HepG2 (cell line): ENCODE data around the gene ZSCAN23. TPM values are rescaled to one million over a fixed set of nuclear protein-coding genes. Genes with fewer than 3 reads are reported as not detected.

Experiments used
- HES4 ChIP-seq: sonication (generic); formaldehyde crosslinking; IDR thresholded peaks from 2 replicates; pipeline ENCODE4 v1.9.0; 2021; ENCODE audit warnings: mild to moderate bottlenecking, missing genetic modification reagents, borderline replicate concordance
- RBFOX2 ChIP-seq: fragments of 200-400 bp; formaldehyde crosslinking; IDR thresholded peaks from 2 replicates; pipeline ENCODE4 v1.6.1; 2017; ENCODE audit warnings: low read depth, mild to moderate bottlenecking, low read length
- RXRB ChIP-seq: IDR thresholded peaks from 2 replicates; pipeline ENCODE4 v1.6.1; 2016; ENCODE audit warnings: borderline replicate concordance, missing genetic modification reagents, missing compliant biosample characterization
- TRIM24 ChIP-seq: sonication (generic); formaldehyde crosslinking; IDR thresholded peaks from 2 replicates; pipeline ENCODE4 v1.8.0; 2022; ENCODE audit warnings: mild to moderate bottlenecking, missing genetic modification reagents
- ZFP37 ChIP-seq: sonication (generic); formaldehyde crosslinking; IDR thresholded peaks from 2 replicates; pipeline ENCODE4 v1.4.0; 2020; ENCODE audit warnings: missing genetic modification reagents, borderline replicate concordance
- ZFP82 ChIP-seq: sonication (generic); formaldehyde crosslinking; IDR thresholded peaks from 2 replicates; pipeline ENCODE4 v1.5.1; 2020; ENCODE audit warnings: mild to moderate bottlenecking, missing genetic modification reagents, borderline replicate concordance
- ZIK1 ChIP-seq: sonication (generic); formaldehyde crosslinking; IDR thresholded peaks from 2 replicates; pipeline ENCODE4 v1.5.0; 2020; ENCODE audit warnings: mild to moderate bottlenecking, low read depth, missing genetic modification reagents, borderline replicate concordance
- polyA plus RNA-seq, 8 experiments: library from polyadenylated mRNA; depleted of rRNA in 3 of 8; stranded (reverse) in 7 of 8; unstranded in 1 of 8; fragments of >200 nt; fragmentation: Illumina TruSeq in 4 of 8; extraction: Trizol in 4 of 8; gene quantifications; 2 replicates each; pipeline versions ENCODE4 v1.2.1 to v1.2.3, GENCODE V29; 2011 to 2016; ENCODE audit warnings: low read depth in 4 of 8, missing spikeins in 1 of 8, mixed read lengths in 1 of 8; ENCODE audit not compliant: insufficient read depth in 1 of 8
- total RNA-seq, 5 experiments: library from RNA; depleted of rRNA; stranded (reverse); fragments of >200 nt; fragmentation: Illumina TruSeq; extraction: Trizol; gene quantifications; 2 replicates each; pipeline ENCODE4 v1.2.3, GENCODE V29; 2016; ENCODE audit warnings: low read depth in 1 of 5
- TF ChIP-seq, protein P1 (sequence below): sonication (generic); formaldehyde crosslinking; IDR thresholded peaks from 2 replicates; pipeline ENCODE4 v1.4.0; 2020; ENCODE audit warnings: mild to moderate bottlenecking, missing genetic modification reagents
- TF ChIP-seq, protein P2 (sequence below): sonication (generic); formaldehyde crosslinking; IDR thresholded peaks from 2 replicates; pipeline ENCODE4 v1.4.0; 2020; ENCODE audit warnings: low read depth, mild to moderate bottlenecking, missing genetic modification reagents
- TF ChIP-seq, protein P3 (sequence below): sonication (generic); formaldehyde crosslinking; IDR thresholded peaks from 2 replicates; pipeline ENCODE4 v1.8.0; 2023; ENCODE audit warnings: mild to moderate bottlenecking, missing genetic modification reagents
- TF ChIP-seq, protein P4 (sequence below): sonication (generic); formaldehyde crosslinking; IDR thresholded peaks from 2 replicates; pipeline ENCODE4 v1.4.0; 2020; ENCODE audit warnings: missing genetic modification reagents, borderline replicate concordance

The ZSCAN23 gene
- total and polyA plus RNA-seq, 2 of the 13 experiments (the other 11 are each of a cell fraction or from before 2014, with no cell fraction given) = 0.29 to 1.2 TPM

DNA sequence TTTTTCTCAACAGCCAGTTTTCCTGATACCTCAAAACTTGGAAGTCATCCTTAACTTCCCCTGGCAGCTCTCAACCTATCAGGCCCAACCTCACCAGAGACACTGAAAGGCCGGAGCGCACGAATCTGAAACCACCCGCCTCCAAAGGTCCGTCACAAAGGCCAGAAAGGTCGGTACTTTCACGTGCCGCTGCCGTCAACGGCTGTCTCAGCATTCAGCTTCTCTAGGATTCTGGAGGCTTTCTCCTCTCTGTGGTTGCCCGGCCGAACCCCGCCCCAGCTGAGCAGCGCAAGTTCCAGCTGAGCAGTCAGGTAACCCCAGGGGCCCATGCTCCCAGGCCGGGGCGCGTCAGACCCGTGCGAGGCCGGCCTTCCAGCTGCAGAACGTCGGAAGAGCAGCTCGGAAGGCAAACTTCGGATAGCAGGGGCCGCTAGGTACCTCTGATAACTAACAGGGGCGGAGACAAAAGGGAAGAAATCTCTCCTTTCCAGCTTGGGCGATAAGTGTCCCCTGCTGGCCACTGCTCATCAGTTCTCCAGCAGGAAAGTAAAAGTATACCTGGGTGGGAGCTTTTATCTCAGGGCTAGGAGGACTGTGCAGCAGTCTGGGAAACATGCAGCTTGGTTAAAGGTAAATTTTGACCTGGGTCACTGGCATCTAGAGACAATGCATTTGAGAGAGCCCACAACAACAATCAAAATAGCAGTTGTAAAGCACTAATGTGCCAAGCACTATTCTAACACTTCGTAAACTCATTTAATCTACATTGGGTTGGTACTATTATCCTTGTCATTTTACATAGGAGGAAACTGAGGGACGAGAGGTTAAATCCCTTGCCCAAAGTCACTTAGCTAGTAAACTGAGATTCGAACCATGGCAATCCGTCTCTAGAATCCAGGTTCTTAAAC is 59.8 kb downstream of the ZSCAN23 start (continued):
- TF ChIP-seq, protein P1, sequence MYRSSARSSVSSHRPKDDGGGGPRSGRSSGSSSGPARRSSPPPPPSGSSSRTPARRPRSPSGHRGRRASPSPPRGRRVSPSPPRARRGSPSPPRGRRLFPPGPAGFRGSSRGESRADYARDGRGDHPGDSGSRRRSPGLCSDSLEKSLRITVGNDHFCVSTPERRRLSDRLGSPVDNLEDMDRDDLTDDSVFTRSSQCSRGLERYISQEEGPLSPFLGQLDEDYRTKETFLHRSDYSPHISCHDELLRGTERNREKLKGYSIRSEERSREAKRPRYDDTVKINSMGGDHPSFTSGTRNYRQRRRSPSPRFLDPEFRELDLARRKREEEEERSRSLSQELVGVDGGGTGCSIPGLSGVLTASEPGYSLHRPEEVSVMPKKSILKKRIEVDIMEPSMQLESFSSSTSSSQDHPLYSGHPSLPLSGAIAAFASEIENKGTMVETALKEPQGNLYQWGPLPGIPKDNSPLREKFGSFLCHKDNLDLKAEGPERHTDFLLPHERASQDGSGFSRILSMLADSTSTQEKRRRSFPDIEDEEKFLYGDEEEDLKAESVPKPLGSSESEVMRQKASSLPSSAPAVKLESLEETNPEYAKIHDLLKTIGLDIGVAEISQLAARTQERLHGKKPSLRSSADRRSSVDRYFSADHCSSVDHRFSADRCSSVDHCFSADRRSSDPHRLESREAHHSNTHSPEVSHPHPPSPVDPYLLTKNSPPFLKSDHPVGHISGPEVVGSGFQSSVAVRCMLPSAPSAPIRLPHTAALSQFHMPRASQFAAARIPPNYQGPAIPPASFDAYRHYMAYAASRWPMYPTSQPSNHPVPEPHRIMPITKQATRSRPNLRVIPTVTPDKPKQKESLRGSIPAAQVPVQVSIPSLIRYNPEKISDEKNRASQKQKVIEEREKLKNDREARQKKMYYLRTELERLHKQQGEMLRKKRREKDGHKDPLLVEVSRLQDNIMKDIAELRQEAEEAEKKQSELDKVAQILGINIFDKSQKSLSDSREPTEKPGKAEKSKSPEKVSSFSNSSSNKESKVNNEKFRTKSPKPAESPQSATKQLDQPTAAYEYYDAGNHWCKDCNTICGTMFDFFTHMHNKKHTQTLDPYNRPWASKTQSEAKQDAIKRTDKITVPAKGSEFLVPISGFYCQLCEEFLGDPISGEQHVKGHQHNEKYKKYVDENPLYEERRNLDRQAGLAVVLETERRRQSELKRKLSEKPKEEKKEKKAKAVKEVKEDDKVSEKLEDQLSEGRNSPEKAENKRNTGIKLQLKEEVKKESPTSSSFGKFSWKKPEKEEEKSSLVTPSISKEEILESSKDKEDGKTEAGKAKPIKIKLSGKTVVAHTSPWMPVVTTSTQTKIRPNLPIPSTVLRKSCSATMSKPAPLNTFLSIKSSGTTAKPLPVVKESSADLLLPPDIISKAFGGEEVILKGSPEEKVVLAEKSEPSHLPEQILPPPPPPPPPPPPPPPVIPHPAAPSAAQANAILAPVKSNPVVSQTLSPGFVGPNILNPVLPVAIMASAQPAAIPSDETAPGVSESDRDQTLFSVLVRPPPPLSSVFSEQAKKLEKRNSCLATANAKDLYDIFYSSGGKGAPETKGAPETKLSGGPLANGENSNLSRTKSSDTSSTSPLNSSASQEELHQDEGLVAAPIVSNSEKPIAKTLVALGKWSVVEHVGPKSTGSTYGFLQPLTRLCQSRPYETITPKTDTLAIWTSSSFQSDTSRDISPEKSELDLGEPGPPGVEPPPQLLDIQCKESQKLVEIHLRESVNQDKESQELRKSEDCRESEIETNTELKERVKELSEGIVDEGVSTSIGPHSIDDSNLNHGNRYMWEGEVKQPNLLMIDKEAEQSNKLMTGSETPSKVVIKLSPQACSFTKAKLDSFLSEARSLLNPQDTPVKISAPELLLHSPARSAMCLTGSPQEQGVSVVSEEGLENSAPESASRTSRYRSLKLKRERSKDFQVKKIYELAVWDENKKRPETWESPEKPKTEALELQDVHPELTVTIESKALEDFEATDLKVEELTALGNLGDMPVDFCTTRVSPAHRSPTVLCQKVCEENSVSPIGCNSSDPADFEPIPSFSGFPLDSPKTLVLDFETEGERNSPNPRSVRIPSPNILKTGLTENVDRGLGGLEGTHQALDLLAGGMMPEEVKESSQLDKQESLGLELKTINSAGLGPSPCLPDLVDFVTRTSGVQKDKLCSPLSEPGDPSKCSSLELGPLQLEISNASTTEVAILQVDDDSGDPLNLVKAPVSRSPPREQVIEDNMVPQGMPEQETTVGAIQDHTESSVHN (CRISPR knock-in tag) = peak; percentile 79; the same call in 1 of the 2 replicates
- TF ChIP-seq ZIK1 (CRISPR knock-in tag) (no peak), ZFP37 (CRISPR knock-in tag) (no peak), HES4 (CRISPR knock-in tag) (no peak; the same call in 1 of the 2 replicates), RBFOX2 (peak; percentile 56; the same call in 1 of the 2 replicates), TRIM24 (no peak), ZFP82 (CRISPR knock-in tag) (peak; percentile 79; the same call in 1 of the 2 replicates), RXRB (peak; percentile 81; the same call in 1 of the 2 replicates)
- TF ChIP-seq, protein P2, sequence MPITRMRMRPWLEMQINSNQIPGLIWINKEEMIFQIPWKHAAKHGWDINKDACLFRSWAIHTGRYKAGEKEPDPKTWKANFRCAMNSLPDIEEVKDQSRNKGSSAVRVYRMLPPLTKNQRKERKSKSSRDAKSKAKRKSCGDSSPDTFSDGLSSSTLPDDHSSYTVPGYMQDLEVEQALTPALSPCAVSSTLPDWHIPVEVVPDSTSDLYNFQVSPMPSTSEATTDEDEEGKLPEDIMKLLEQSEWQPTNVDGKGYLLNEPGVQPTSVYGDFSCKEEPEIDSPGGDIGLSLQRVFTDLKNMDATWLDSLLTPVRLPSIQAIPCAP (CRISPR knock-in tag) = no peak
- TF ChIP-seq, protein P3, sequence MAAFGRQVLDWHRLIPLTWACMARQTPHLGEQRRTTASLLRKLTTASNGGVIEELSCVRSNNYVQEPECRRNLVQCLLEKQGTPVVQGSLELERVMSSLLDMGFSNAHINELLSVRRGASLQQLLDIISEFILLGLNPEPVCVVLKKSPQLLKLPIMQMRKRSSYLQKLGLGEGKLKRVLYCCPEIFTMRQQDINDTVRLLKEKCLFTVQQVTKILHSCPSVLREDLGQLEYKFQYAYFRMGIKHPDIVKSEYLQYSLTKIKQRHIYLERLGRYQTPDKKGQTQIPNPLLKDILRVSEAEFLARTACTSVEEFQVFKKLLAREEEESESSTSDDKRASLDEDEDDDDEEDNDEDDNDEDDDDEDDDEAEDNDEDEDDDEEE = peak; percentile 67
- TF ChIP-seq, protein P4, sequence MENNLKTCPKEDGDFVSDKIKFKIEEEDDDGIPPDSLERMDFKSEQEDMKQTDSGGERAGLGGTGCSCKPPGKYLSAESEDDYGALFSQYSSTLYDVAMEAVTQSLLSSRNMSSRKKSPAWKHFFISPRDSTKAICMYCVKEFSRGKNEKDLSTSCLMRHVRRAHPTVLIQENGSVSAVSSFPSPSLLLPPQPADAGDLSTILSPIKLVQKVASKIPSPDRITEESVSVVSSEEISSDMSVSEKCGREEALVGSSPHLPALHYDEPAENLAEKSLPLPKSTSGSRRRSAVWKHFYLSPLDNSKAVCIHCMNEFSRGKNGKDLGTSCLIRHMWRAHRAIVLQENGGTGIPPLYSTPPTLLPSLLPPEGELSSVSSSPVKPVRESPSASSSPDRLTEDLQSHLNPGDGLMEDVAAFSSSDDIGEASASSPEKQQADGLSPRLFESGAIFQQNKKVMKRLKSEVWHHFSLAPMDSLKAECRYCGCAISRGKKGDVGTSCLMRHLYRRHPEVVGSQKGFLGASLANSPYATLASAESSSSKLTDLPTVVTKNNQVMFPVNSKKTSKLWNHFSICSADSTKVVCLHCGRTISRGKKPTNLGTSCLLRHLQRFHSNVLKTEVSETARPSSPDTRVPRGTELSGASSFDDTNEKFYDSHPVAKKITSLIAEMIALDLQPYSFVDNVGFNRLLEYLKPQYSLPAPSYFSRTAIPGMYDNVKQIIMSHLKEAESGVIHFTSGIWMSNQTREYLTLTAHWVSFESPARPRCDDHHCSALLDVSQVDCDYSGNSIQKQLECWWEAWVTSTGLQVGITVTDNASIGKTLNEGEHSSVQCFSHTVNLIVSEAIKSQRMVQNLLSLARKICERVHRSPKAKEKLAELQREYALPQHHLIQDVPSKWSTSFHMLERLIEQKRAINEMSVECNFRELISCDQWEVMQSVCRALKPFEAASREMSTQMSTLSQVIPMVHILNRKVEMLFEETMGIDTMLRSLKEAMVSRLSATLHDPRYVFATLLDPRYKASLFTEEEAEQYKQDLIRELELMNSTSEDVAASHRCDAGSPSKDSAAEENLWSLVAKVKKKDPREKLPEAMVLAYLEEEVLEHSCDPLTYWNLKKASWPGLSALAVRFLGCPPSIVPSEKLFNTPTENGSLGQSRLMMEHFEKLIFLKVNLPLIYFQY = peak; percentile 49; the same call in 1 of the 2 replicates
